Stimulated activated CD8-positive, alpha-beta memory T cell treated with anti-CD3 and anti-CD28 coated beads, Interleukin-12 subunit alpha, Interleukin-12 subunit beta, amount 100 ng/mL, for 24 hours (primary cell): ENCODE results near the gene PCDHA1.

Experiments
- DNase-seq: peaks from one replicate; pipeline ENCODE4 v3.0.0-alpha.2; 2020; ENCODE audit errors: extremely low read depth

Gene PCDHA1

GRCh38 chr5:140988608-140989007 lies 202.7 kb downstream of the PCDHA1 start:
- DNase-seq = no peak

DNA sequence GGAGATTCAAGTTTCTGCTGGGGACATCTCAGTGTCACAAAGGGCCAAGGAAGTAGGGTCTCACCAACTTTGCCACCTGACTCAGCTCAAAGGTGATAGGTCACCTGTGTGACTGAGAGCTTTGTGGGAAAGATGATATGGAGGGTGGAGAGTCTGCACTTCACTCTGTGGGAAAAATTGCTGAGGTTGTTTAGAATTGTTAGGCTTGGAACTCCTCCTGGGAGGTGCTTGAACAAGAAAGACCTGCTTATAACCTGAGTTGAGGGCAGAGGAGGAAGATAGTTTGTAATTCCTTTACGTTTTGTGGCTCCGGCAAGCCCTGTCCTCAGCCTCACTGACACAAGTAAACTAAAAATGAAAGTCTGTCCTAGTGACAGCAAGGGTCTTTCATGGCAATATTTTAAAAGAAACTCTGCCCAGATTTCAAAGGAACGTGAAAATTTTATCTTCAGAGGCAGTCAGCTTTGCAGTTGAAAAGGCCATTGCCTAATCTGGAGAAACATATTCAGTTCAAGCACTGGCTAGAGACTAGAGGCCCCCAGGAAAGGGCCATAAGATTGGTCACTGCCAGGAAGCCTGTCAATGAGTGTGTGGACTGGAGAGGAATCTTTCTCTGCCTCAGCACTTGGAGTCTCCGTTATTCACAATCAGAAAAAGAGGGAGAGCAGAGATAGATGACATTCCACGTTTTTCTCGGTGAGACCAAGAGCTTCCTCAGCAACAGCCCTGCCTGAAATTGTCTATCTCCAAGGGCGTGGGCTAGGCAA lies 203.5 kb downstream of the PCDHA1 start:
- DNase-seq = no peak

DNA sequence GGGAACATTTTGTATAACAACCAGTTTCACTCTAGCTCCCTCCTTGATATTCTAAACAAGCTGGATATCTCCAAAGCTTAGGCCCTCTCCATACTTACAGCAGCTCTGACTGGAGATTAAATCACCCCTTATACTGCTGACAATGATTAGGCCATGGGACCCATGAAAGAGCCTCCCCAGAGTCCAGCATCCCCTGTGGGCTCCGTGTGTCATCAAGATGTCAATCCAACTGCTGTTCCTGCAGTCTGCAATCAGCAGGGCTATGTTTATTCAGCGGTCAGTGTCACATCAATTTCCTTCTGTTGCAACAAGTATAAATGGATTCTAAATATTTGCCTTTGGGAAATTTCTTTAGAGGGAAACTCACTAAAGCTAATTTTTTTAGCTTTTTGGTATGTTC lies 206.9 kb downstream of the PCDHA1 start:
- DNase-seq = no peak

DNA sequence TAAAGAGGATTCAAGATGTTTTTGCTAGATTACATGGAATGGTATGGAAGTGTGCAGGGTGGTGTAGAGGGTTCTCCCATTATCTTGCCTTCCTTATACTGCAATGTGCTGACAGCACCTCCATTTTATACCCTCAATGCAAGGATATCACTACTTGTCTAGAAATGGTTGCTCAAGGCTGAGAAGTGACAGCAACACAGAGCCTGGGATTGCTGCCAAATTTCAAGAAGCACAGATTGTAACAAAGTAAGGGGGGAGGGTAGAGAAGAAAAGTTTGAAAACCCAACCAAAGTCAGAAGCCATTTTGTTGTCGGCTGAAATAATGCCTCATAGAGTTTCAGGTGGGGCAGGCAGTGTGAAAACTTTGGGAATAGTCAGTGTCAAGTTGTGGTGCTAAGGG lies 210.1 kb downstream of the PCDHA1 start:
- no peak for DNase-seq

- no peak for DNase-seq
Measured at GRCh38 chr5:140998921-140999410, 213.0 kb downstream of the PCDHA1 start.

DNA sequence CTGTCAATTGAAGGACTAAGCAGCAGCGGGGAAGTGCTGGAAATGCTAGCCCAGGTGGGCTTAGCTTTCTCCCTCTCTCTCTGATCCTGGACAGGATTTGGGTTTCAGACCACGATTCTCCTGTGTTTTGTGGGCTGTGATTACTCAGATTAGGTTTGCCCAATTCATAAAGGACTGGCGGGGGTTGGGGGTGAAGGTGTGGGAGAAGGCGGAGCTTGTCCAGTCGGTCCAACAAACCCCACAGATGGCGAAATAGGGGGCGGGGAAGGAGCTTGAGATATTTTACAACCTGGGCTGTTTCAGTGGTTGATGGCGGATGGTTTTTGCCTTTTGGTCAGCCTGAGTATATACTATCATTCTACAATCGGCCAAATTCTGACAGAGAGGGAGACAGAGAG lies 215.5 kb downstream of the PCDHA1 start:
- DNase-seq = no peak

GRCh38 chr5:141001844-141002604 lies 216.1 kb downstream of the PCDHA1 start:
- DNase-seq = no peak

GRCh38 chr5:141002605-141002965 lies 216.6 kb downstream of the PCDHA1 start:
- no peak for DNase-seq

- DNase-seq = no peak
Measured at GRCh38 chr5:141003031-141003430, 217.1 kb downstream of the PCDHA1 start.

DNA sequence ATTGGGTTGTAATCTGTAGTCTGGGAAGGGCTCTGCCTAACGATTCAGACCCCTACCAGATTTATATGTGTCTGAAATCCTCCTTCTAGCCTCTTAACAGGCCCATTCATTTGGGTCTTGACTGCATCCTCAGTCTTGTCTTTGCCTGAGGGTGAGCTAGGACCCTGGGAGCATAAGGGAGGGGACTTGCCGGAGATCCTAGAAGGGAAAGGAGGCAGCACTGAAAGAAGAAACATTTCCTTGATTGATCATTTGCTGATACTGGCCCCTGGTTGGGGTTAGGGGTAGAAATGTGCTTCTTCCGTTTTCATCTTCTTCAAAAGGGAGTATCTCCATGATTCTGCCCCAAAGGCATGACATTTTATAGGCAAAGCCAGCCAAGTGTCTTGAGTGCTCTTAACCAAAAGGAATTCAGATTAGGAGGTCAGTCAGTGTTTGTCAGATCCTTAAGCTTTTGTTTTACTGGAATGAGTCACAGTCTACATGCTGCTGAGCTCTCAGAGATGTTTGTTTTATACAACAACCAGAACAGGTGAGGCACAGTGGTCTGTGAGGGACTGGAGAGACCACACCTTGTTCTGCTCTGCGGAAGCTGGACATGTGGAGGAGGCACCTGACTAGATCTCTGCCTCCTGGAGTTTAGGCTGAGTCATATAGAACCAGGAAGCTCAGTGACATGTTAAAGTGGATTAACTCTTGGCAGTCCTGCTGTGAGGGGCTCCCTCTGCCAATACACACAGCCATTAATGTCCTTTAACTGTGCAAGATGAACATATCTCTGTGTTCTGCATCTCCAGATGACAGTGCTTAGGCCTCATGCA lies 218.1 kb downstream of the PCDHA1 start:
- no peak for DNase-seq

- no peak for DNase-seq
Measured at GRCh38 chr5:141007791-141008190, 221.9 kb downstream of the PCDHA1 start.

GRCh38 chr5:141010047-141010793 lies 224.3 kb downstream of the PCDHA1 start:
- DNase-seq = no peak

DNA sequence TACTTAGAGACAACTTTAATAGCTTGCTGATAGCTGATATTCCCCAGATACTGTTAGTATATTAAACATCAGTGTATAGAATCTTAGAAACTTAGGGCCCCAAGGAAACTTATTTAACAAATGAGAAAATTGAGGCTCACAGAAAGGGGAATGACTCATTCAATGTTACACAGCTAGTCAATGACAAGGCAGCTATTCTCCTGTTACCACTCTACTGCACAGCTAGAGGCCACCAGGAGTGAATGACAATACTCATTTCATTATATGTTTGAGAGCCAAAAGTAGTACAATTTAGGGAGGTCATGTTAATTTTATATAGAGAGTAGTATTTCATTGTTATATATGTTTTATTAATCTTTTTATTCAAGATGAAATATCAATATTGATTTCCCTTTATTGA lies 232.0 kb downstream of the PCDHA1 start:
- no peak for DNase-seq

DNA sequence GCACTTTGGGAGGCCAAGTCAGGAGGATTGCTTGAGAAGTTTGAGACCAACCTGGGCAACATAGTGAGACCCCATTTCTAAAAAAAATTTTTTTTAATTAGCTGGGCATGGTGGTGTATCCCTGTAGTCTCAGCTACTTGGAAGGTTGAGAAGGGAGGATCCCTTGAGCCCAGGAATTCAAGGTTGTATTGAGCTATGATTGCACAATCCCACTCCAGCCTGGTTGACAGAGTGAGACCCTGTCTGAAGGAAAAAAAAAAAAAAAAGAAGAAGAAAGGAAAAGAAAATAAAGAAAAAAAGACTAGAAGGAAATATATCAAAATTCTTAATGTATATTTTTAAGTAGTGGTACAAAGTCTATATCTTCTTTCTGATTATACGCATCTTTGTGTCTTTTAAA lies 236.4 kb downstream of the PCDHA1 start:
- DNase-seq = no peak

GRCh38 chr5:141031006-141031405 lies 245.1 kb downstream of the PCDHA1 start:
- DNase-seq = no peak

- DNase-seq = no peak
Measured at GRCh38 chr5:141032626-141033025, 246.7 kb downstream of the PCDHA1 start.

- DNase-seq = no peak
Measured at GRCh38 chr5:141039061-141039460, 253.1 kb downstream of the PCDHA1 start.

- DNase-seq = no peak
Measured at GRCh38 chr5:141039517-141039916, 253.6 kb downstream of the PCDHA1 start.

- DNase-seq = no peak
Measured at GRCh38 chr5:141040093-141040770, 254.3 kb downstream of the PCDHA1 start.

DNA sequence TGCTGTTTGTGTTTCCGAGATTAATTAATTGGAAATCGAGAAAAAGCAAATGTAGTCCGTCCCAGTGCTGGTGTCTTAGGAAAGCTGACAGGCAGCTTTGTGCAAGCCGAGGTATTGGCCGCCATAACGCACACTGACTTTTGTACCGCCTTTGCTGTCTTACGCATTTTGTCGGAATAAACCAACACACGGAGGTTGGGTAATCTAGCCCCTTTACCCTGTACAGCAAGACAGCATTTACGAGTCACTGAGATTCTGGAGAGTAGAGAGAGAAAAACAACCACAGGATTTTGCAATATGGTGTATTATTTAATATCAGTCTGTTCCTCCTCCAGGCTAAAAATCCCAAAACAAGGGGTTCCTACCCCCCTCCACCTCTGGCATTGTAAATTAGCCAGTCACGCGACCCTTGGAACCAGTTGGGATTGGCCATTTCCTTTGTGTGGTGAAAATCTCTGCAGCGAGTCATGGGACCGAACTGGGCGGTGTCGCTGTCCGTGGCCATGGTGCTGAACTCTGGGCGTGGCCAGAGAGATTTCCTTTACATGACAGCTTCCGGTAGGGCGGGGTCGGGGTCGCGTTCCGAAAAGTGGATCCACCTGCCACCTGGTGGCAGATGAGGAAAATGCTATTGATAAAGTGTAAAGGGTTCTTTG lies 255.0 kb downstream of the PCDHA1 start:
- peak; percentile 19 for DNase-seq

- DNase-seq = no peak
Measured at GRCh38 chr5:141041427-141041785, 255.5 kb downstream of the PCDHA1 start.
